ENCODE measurements around the gene LMO1.

The LMO1 gene

DNA sequence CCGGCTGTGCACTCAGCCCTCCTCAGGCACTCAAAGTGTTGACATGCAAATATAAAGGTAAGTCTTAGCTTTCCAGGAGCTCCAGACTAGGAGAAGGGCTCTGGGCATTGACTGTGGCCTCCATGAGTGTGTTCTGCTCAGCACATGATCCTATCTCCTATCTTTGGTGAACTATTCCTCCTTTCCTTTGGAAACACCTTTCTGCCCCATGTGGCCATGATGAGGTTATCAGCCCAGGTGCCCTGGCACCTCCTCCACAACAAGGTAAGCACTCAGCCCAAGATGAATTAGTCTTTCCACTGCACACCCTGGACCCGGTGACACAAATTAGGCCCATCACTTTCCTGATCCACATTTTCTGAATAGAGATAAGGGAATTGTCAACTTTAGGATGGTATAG, 37.9 kb upstream of the LMO1 start:
- TF ChIP-seq GABPA (IDR thresholded peaks at IDR 0.05; ENCODE audit: low read depth) (no peak), POLR2AphosphoS5 (IDR thresholded peaks at IDR 0.05; ENCODE audit: low read depth) (no peak), SPI1 (IDR thresholded peaks at IDR 0.05; ENCODE audit: borderline replicate concordance, low read depth) (no peak)
- TF ChIP-seq, protein P1, sequence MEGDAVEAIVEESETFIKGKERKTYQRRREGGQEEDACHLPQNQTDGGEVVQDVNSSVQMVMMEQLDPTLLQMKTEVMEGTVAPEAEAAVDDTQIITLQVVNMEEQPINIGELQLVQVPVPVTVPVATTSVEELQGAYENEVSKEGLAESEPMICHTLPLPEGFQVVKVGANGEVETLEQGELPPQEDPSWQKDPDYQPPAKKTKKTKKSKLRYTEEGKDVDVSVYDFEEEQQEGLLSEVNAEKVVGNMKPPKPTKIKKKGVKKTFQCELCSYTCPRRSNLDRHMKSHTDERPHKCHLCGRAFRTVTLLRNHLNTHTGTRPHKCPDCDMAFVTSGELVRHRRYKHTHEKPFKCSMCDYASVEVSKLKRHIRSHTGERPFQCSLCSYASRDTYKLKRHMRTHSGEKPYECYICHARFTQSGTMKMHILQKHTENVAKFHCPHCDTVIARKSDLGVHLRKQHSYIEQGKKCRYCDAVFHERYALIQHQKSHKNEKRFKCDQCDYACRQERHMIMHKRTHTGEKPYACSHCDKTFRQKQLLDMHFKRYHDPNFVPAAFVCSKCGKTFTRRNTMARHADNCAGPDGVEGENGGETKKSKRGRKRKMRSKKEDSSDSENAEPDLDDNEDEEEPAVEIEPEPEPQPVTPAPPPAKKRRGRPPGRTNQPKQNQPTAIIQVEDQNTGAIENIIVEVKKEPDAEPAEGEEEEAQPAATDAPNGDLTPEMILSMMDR (IDR thresholded peaks at IDR 0.05; ENCODE audit: insufficient read depth, low read length): no peak
- TF ChIP-seq, protein P2, sequence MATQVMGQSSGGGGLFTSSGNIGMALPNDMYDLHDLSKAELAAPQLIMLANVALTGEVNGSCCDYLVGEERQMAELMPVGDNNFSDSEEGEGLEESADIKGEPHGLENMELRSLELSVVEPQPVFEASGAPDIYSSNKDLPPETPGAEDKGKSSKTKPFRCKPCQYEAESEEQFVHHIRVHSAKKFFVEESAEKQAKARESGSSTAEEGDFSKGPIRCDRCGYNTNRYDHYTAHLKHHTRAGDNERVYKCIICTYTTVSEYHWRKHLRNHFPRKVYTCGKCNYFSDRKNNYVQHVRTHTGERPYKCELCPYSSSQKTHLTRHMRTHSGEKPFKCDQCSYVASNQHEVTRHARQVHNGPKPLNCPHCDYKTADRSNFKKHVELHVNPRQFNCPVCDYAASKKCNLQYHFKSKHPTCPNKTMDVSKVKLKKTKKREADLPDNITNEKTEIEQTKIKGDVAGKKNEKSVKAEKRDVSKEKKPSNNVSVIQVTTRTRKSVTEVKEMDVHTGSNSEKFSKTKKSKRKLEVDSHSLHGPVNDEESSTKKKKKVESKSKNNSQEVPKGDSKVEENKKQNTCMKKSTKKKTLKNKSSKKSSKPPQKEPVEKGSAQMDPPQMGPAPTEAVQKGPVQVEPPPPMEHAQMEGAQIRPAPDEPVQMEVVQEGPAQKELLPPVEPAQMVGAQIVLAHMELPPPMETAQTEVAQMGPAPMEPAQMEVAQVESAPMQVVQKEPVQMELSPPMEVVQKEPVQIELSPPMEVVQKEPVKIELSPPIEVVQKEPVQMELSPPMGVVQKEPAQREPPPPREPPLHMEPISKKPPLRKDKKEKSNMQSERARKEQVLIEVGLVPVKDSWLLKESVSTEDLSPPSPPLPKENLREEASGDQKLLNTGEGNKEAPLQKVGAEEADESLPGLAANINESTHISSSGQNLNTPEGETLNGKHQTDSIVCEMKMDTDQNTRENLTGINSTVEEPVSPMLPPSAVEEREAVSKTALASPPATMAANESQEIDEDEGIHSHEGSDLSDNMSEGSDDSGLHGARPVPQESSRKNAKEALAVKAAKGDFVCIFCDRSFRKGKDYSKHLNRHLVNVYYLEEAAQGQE (IDR thresholded peaks at IDR 0.05; ENCODE audit: insufficient replicate concordance, low read depth): no peak
- no peak overlapping the region for H3K27ac ChIP-seq (replicated peaks)
- DNase-seq (ENCODE audit: low read depth in 1 of 2, low spot score in 1 of 2): no peak
- H3K27me3 ChIP-seq (ENCODE audit: insufficient read depth, poor library complexity, severe bottlenecking): no peaks in the 10 kb centered on the region
- no peak overlapping the region for H3K4me3 ChIP-seq (replicated peaks; ENCODE audit: insufficient read depth, low read length)

DNA sequence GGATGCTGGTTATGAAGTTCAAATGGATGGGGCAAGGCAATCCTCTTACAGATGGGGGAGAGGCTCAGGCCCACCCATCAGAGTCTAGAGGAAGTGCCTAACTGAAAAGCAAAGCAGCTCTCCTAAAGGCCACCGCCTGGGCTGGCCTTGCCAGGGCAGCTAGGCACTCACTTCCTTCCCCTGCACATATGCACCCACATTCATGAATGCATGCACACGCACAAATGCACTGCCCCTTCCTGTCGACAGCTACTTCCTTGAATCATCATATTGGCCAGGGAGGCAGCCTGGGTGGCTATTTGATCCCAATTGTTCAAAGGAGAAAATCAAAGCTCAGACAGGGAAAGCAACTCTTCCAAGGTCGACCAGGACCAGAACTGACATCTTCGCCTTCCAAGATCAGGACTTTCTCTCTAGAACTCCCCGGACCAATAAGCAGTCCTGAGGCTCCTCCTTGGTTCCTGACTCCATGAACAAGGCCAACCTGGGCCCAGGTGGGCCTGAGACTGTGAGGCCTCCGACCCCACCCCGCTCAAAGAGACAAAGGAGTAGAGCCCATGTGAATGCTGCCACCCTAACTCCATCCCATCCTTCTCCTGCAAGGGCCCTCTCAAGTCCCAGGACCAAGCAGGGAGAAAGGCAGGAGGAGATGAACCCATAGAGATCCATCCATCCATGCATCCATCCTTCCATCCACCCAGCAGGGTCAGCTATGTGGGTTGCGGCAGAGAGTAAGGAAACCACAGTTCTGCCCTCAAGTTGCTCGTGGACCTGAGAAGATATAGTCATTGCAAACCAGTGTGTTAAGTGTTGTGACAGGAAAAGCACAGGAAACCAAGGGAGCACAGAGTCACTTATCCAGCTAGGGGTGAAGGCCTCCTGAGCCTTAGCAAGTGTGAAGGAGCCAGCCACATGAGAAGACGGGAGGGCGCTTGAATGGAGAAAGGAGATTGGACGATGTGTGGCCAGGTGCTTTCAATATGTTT, 35.4 kb upstream of the LMO1 start:
- Histone ChIP-seq H3K4me3 (replicated peaks; ENCODE audit: insufficient read depth, low read length) (no peak overlapping the region), H3K27me3 (ENCODE audit: insufficient read depth, poor library complexity, severe bottlenecking) (no peaks in the 10 kb centered on the region), H3K27ac (replicated peaks) (no peak overlapping the region)
- TF ChIP-seq SPI1 (IDR thresholded peaks at IDR 0.05; ENCODE audit: borderline replicate concordance, low read depth): no peak
- DNase-seq (ENCODE audit: low read depth in 1 of 2, low spot score in 1 of 2): no peak

DNA sequence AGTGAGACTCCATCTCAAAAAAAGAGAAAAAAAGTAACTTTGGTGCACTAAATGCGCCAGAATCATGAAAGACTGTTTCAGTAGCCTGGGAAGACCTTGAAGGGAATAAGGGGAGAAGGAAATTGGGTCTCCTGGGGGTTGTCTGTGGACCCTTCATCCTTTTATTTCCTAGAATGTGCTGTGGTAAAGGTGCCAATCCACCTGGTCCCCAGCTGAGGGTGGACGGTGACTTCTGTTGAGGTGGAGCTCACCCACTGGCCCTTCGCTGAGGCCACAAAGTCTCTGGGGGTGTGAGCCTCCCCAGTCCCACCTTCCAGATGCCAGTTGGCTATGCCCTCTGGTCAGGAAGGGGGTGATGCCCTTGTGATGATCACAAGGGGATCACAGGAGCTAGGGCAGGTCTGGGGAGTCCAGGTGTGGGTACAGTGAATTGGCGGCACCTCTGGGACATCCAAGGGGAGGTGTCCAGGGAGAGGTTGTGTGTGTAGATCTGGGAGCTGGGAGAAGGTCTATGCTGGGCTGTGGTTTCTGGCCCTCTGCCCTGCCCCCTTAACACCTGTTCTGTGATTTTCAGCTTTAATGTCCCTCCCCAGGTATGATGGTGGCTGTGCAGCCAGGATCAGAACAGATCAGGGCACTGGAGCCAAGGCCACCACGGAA, 34.2 kb upstream of the LMO1 start:
- TF ChIP-seq, protein P1 (IDR thresholded peaks at IDR 0.05; ENCODE audit: insufficient read depth, low read length): no peak
- TF ChIP-seq, protein P2 (IDR thresholded peaks at IDR 0.05; ENCODE audit: insufficient replicate concordance, low read depth): no peak
- TF ChIP-seq SPI1 (IDR thresholded peaks at IDR 0.05; ENCODE audit: borderline replicate concordance, low read depth): no peak
- no peak for TF ChIP-seq POLR2AphosphoS5 (IDR thresholded peaks at IDR 0.05; ENCODE audit: low read depth)
- Histone ChIP-seq H3K27ac (replicated peaks) (no peak overlapping the region), H3K4me3 (replicated peaks; ENCODE audit: insufficient read depth, low read length) (no peak overlapping the region), H3K27me3 (ENCODE audit: insufficient read depth, poor library complexity, severe bottlenecking) (no peaks in the 10 kb centered on the region)
- DNase-seq (ENCODE audit: low read depth in 1 of 2, low spot score in 1 of 2): no peak

DNA sequence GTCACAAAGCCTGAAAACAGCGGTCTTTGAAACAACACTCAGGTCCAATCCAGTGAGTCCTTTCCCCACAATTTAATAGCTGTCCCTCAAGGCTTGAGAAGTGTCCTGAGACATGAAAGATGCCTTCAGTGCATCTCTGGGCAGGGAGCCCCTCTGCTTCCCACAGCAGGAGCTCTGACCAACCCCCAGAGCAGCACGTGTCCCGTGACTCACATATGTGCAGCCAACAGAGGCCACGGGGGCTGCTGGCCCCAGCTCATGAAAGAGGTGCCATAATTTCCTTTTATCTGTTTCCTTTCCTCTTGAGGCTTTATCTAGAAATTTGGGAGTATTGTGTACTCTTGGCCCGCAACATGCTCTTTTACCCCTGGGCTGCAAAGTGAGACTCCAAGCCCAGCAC, 33.2 kb upstream of the LMO1 start:
- Histone ChIP-seq H3K4me3 (replicated peaks; ENCODE audit: insufficient read depth, low read length) (no peak overlapping the region), H3K27me3 (ENCODE audit: insufficient read depth, poor library complexity, severe bottlenecking) (no peaks in the 10 kb centered on the region), H3K27ac (replicated peaks) (no peak overlapping the region)
- no peak for DNase-seq (ENCODE audit: low read depth in 1 of 2, low spot score in 1 of 2)
- TF ChIP-seq SPI1 (IDR thresholded peaks at IDR 0.05; ENCODE audit: borderline replicate concordance, low read depth): no peak
- TF ChIP-seq, protein P2 (IDR thresholded peaks at IDR 0.05; ENCODE audit: insufficient replicate concordance, low read depth): no peak
- no peak for TF ChIP-seq POLR2AphosphoS5 (IDR thresholded peaks at IDR 0.05; ENCODE audit: low read depth)
- TF ChIP-seq, protein P1 (IDR thresholded peaks at IDR 0.05; ENCODE audit: insufficient read depth, low read length): no peak
- no peak for TF ChIP-seq GABPA (IDR thresholded peaks at IDR 0.05; ENCODE audit: low read depth)

Measured in HL-60 (cell line).